Fibroblast of lung (primary cell): ENCODE measurements around the gene KRTAP9-7.
"Not testable (repeated sequence)": the region's sequence is repeated elsewhere in the genome, so short reads cannot be mapped to it uniquely, and the experiment has no call there.

Experiments
- CTCF ChIP-seq, 2 donors: IDR thresholded peaks in 1 of 2; conservative IDR thresholded peaks in 1 of 2; 1 replicate in 1 of 2; 2 replicates in 1 of 2; pipeline ENCODE4 v1.5.1; 2011 to 2012; ENCODE audit warnings: low read length in 2 of 2, control low read depth in 1 of 2, inconsistent platforms in 1 of 2, low read depth in 1 of 2, mild to moderate bottlenecking in 1 of 2
- EZH2 ChIP-seq: IDR thresholded peaks from 2 replicates; pipeline ENCODE4 v1.5.1; 2012; ENCODE audit warnings: low read length, control low read depth, mild to moderate bottlenecking; ENCODE audit errors: missing control alignments

- TF ChIP-seq CTCF (conservative IDR thresholded peaks at IDR 0.05 in 1 of 2, IDR thresholded peaks at IDR 0.05 in 1 of 2; ENCODE audit: low read depth in 1 of 2, low read length in 2 of 2); EZH2: not testable (repeated sequence)
Observed at GRCh38 chr17:41246995-41247787, 28.3 kb upstream of the KRTAP9-7 start.
